GM19463 (cell line): ENCODE measurements around the gene HHIPL1.

Experiments
- ATAC-seq: cut with Tn5 transposase; IDR thresholded peaks from one replicate; pipeline ENCODE4 v1.9.1; 2021; ENCODE audit warnings: mild to moderate bottlenecking, moderate library complexity; ENCODE audit not compliant: unreplicated experiment

HHIPL1 gene

GRCh38 chr14:99686557-99687283, 41.8 kb downstream of the HHIPL1 start:
- no peak for ATAC-seq

- no peak for ATAC-seq
Observed at GRCh38 chr14:99687284-99688209, 42.6 kb downstream of the HHIPL1 start.

- ATAC-seq, result no peak
Observed at GRCh38 chr14:99688210-99688581, 43.3 kb downstream of the HHIPL1 start.

GRCh38 chr14:99688629-99689028, 43.7 kb downstream of the HHIPL1 start:
- ATAC-seq, result no peak

GRCh38 chr14:99689266-99690236, 44.6 kb downstream of the HHIPL1 start:
- ATAC-seq, result no peak

GRCh38 chr14:99690636-99691035, 45.7 kb downstream of the HHIPL1 start:
- ATAC-seq, result no peak

- no peak for ATAC-seq
Observed at GRCh38 chr14:99691111-99691885, 46.4 kb downstream of the HHIPL1 start.

- no peak for ATAC-seq
Observed at GRCh38 chr14:99693918-99694317, 49.0 kb downstream of the HHIPL1 start.

GRCh38 chr14:99696929-99697328, 52.0 kb downstream of the HHIPL1 start:
- no peak for ATAC-seq

- no peak for ATAC-seq
Observed at GRCh38 chr14:99698236-99698635, 53.3 kb downstream of the HHIPL1 start.

- ATAC-seq, result no peak
Observed at GRCh38 chr14:99698642-99699041, 53.7 kb downstream of the HHIPL1 start.

- no peak for ATAC-seq
Observed at GRCh38 chr14:99699085-99699760, 54.3 kb downstream of the HHIPL1 start.

GRCh38 chr14:99699861-99700260, 54.9 kb downstream of the HHIPL1 start:
- ATAC-seq, result no peak

- ATAC-seq, result no peak
Observed at GRCh38 chr14:99700379-99700778, 55.5 kb downstream of the HHIPL1 start.

- ATAC-seq, result no peak
Observed at GRCh38 chr14:99701260-99701659, 56.3 kb downstream of the HHIPL1 start.

GRCh38 chr14:99702115-99702514, 57.2 kb downstream of the HHIPL1 start:
- no peak for ATAC-seq

GRCh38 chr14:99703381-99703780, 58.5 kb downstream of the HHIPL1 start:
- ATAC-seq, result no peak

GRCh38 chr14:99704037-99704436, 59.1 kb downstream of the HHIPL1 start:
- ATAC-seq, result no peak

- ATAC-seq, result no peak
Observed at GRCh38 chr14:99706107-99706900, 61.4 kb downstream of the HHIPL1 start.
